Bronchial epithelial cell (primary cell): ENCODE measurements around the gene USP15. TPM values are rescaled to one million over a fixed set of nuclear protein-coding genes. Genes with fewer than 3 reads are reported as not detected.

Source experiments
- DNase-seq: peaks from one replicate; pipeline ENCODE4 v3.0.0-alpha.2; 2010; ENCODE audit warnings: low read depth
- FAIRE-seq: peaks from 2 replicates; lab custom pipeline; 2011; peaks lifted over from hg19 to GRCh38; lab: Jason Lieb, UNC
- H3K27me3 ChIP-seq: 2 replicates; pipeline ENCODE4 v1.5.1; 2011; ENCODE audit warnings: low read length; ENCODE audit not compliant: control insufficient read depth, insufficient read depth
- H3K36me3 ChIP-seq: 2 replicates; pipeline ENCODE4 v1.5.1; 2011; ENCODE audit warnings: low read length; ENCODE audit not compliant: control insufficient read depth, insufficient read depth
- H3K4me3 ChIP-seq: 2 replicates; pipeline ENCODE4 v1.5.1; 2011; ENCODE audit warnings: mild to moderate bottlenecking, low read depth, low read length, control low read depth
- total RNA-seq: library from RNA; depleted of rRNA; stranded (reverse); fragments of >200 nt; gene quantifications from 2 replicates; pipeline ENCODE4 v1.2.1, GENCODE V29; 2014
- TF ChIP-seq, protein P1 (sequence below): IDR thresholded peaks from 2 replicates; pipeline ENCODE4 v1.5.1; 2011; ENCODE audit warnings: mild to moderate bottlenecking, moderate library complexity, low read length, control low read depth, inconsistent platforms; ENCODE audit not compliant: insufficient read depth, severe bottlenecking

Gene USP15
- total RNA-seq, 1 donor from 2014 or later, result 56.3 TPM

DNA sequence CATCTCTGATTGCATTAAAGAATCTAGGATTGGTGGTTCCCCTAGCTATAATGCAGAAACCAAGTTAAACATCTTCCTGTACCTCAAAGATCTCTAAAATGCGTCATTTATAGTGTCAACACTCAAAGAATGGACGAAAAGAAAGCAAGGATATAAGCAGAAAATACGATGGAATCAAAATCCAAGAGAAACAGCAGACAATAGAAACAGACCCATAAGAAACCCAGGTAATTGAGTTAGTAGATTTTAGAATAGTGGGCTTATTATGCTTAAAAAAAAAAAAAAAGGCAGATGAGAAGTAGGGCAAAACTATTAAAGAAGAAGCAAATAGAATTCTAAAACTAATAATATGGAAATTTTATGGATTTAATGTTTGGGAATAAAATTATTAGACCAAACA is 44.4 kb downstream of the USP15 start:
- Histone ChIP-seq H3K27me3 (no peaks in the 10 kb centered on the region), H3K36me3 (peaks cover 2% of the 10 kb centered on the region), H3K4me3 (no peak overlapping the region)
- FAIRE-seq (no peak), DNase-seq (no peak)
- TF ChIP-seq, protein P1, sequence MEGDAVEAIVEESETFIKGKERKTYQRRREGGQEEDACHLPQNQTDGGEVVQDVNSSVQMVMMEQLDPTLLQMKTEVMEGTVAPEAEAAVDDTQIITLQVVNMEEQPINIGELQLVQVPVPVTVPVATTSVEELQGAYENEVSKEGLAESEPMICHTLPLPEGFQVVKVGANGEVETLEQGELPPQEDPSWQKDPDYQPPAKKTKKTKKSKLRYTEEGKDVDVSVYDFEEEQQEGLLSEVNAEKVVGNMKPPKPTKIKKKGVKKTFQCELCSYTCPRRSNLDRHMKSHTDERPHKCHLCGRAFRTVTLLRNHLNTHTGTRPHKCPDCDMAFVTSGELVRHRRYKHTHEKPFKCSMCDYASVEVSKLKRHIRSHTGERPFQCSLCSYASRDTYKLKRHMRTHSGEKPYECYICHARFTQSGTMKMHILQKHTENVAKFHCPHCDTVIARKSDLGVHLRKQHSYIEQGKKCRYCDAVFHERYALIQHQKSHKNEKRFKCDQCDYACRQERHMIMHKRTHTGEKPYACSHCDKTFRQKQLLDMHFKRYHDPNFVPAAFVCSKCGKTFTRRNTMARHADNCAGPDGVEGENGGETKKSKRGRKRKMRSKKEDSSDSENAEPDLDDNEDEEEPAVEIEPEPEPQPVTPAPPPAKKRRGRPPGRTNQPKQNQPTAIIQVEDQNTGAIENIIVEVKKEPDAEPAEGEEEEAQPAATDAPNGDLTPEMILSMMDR, result no peak

DNA sequence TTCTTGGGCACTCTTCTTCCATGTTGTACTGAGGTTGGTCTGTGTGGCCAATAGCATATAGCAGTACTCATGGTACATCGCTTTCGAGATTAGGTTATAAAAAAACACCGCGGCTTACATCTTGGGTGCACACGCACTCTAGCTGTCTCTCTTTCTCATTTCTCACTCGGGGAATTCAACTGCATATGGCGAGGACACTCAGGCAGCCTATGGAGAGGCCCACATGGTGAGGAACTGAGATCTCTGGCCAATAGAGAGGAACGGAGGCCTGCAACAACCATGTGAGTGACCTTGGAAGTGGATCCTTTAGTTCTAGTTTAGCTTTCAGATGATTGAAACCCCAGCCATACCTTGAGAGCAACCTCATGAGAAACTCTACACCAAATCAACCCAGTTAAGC is 45.6 kb downstream of the USP15 start:
- no peak for DNase-seq
- H3K27me3 ChIP-seq, result no peaks in the 10 kb centered on the region
- no peak overlapping the region for H3K4me3 ChIP-seq
- no peak for FAIRE-seq
- TF ChIP-seq, protein P1, result no peak
- H3K36me3 ChIP-seq, result peaks cover 2% of the 10 kb centered on the region

DNA sequence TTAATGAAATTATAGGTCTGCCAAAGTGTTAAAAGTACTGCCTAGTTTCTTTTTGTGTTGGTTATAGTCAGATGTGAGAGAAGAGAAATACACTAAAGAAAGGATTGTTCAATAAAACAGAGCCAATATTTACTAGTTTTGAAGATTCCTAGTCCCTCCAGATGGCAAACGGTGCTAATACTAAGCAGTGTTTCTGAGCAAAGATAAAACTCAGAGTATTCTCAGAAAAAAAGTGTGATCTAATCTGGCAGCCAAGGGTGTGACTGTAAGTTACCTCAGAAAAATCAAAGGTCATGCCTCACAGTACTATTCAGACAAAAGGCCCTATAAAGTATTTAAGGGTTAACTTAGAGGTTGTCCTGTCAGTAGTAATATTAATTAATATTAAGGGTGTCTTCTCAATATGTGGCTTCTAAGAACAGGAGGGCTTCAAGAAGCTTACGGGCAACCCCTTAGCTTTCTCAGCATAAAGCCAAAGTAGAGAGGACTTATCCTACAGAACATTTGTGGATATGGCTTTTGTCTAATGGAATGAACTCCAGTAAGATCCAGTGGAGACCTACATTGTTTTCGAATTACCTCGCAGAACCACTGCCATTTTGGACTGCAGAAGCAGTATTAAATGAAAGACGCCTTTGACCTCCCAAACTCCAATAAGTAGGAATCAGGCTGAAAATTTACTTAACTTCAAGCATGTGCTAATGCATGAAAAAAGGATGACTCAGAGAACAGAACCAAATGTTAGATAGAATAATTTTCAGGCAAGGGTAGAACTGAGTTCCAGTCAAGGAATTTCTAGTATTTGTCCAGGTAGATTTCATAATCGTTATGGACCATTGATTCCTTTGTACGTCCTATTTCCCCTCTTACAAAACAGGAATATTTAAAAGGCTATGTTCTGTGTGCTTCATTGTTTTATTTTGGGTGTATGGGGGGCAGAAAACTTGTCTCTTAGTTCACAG is 46.6 kb downstream of the USP15 start:
- Histone ChIP-seq H3K27me3 (no peaks in the 10 kb centered on the region), H3K4me3 (no peak overlapping the region), H3K36me3 (peaks cover 2% of the 10 kb centered on the region)
- DNase-seq, result no peak
- FAIRE-seq, result no peak
- TF ChIP-seq, protein P1, result no peak

DNA sequence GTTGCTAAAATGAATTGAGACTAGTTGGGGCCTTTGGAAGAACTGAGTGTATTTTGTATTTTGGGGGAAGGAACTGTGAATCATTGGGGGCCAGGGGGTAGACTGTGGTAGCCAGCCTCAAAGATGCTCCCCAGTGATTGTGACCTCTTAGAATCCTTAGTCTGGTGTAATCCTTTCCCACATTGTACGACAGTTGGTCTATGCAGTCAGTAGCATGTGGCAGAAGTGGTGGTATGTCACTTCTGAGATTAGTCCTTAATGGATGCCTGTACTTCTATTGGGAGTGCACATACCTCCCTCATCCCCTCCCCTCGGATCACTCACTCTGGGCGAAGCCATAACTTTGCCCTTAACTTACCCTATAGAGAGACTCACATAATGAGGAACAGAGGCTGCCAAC is 48.0 kb downstream of the USP15 start:
- Histone ChIP-seq H3K4me3 (no peak overlapping the region), H3K27me3 (no peaks in the 10 kb centered on the region), H3K36me3 (peaks cover 2% of the 10 kb centered on the region)
- TF ChIP-seq, protein P1, result no peak
- FAIRE-seq (peak; percentile 28), DNase-seq (no peak)

DNA sequence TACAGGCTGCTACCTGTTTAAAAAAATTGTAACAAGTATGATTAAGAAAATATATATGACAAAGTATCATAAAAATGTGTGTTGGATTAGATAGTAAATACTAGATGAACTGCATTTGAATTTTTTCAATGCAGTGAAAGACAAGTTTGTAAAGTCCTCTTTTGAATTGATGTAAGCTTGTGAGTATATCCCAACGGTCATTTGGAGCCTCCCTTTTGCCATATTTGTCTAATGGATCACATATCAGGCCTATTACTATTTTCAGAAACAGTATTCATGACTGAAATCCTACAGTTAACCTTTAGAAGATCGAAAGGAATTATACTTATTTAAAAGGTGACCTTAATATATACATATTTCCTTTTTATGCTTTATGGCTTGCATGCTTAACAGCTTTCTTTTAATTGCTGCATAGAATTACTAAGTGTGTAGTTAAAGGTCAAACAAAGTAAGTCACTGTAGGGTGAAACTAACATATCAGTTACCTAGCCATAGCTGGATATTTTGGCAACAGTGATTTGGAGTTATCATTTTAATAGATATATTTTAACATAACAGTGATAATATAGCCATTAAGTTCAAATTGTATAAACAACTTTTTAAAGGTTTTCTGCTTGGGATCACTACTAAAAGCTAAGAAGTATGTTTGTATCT is 53.6 kb downstream of the USP15 start:
- TF ChIP-seq, protein P1, result no peak
- H3K27me3 ChIP-seq, result no peaks in the 10 kb centered on the region
- FAIRE-seq (no peak), DNase-seq (no peak)
- no peak overlapping the region for H3K4me3 ChIP-seq
- peaks cover 1% of the 10 kb centered on the region for H3K36me3 ChIP-seq
